NCI-H1092 treated with DMSO at 0.1 percent for 48 hours (cell line): ENCODE results near the gene PHACTR3.

Experiments
- DNase-seq: peaks from one replicate; lab custom pipeline; 2025; lab: John Stamatoyannopoulos, UW

The PHACTR3 gene

DNA sequence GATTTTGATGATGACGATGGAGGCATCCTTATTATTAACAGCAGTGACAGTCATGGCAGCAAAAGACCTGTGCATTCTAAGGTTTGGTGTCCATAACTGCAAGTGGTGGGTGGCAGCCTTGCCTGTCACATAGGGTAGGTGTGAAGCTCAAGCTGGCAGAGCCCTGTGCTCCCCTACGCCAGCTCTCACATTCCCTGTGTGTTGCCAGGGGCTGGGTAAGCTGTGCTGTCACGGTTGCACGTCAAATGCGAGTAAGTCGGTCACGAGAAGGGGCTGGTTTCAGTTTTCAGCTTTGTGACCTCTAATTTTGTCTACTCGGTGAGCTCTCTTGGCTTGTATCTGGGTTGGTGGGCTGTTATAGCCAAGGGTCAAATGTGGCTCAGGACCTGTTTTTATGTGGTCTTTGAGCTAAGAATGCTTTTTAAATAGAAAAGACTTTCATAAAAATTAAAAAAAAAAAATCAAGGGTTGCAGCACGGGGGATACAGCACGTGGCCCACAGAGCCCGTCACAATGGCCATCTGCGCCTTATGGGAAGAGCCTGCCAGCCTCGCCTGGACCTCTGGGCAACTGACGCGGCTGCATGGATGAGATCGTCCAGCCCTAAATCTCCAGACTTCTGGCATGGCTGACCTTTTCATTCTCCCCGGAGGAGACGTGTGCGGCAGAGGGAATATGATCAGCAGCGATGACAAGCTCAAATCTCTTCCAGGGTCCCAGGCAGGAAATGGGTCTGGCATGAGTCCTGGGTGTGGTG lies 148.5 kb downstream of the PHACTR3 start:
- DNase-seq, result no peak

DNA sequence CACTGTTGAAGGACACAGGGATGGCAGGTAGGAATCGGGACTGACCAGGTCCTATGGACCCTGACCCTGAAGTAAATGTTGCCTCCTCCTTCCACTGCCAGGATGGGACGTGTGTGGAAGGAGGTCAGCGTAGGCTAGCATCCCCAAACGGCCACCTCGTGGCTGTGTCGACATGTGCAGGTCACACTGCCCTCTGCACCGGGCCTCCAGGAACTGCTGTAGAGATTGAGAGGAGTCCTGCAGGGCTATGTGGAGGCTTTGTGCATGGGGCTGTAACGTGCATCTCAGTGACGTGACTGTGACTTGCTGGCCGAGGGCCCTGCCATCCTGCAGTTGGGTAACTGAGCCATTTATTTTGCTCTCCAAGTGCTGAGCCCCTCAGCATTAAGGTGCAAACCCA lies 149.5 kb downstream of the PHACTR3 start:
- no peak for DNase-seq

DNA sequence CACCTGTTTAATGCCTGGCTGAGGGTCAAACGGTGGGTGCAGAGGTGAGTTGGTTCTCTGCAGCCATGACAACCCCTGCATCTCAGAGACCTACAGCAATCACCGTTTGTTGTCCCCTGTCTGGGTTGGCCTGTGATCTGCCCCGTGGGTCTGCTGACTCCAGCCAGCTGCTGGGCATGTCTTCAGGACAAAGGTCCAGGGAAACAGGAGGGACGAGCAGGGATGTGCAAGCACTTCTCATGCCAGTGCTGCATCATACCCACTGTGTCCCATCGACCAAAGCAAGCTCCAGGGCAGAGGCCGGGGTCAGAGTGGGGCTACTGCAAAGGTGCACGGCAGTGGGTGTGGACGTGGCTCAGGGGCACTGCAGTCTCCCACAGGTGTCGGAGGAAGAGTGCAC lies 150.2 kb downstream of the PHACTR3 start:
- no peak for DNase-seq

DNA sequence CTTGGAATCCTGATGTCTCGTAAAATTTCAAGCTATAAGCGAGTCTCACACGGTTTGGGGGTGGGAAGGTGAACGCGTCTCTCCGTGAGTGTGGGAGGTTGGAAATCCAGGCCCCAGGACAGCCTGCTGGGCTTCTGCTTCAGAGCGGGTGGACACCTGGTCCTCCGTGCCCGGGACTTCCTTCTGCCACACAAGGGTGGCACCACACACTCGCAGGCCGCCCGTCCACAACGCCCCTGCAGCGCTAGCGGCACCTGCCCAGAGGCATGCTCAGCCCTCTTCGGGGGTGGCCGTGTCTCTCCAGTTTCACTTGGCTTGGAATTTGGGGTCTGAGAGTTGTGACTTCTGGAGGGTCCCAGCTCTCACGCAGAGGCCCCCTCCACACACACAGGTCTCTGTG lies 151.9 kb downstream of the PHACTR3 start:
- DNase-seq, result no peak

DNA sequence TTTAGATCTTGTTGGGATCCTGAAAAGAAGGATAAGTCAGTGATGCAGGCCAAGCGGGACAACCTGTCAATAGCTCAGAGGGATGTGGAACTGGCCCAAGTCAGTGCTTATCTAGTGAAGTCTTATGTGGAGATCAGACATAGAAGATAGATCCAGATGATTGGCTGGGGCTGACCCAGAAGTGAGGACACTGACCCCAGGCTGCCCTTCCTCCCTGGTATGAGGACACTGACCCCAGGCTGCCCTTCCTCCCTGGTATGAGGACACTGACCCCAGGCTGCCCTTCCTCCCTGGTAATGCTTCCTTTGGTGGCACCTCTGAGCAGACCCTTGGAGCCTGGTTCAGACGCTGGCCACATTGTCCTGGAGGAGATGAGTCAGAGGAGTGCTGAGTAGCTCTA lies 159.7 kb downstream of the PHACTR3 start:
- no peak for DNase-seq

DNA sequence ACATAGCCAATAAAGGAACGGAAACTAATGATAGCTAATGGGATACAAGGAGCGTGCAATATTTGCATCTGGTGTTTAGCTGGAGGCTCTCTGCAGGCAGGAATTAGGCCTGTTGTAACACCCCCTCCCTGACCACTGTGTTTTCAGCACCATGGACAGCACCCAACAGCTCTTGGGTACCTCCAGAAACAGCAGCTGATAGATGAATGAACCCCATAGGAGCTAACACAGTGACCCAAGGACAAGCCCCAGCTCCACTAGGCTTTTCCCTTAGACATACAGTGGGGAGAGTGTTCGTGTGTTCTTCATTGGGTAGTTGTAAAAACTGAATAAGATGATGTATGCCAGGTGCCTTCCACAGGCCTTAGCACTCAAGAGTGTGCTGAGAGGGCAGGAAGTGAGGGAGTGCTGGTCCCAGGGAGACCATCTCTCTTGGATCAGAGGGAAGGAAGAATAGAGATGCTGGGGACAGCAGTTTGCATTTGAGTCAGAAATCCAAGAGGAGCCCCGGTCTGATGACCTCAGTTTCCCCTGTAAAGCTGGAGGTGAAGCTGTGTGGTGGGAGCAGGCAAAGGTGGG lies 161.3 kb downstream of the PHACTR3 start:
- DNase-seq, result no peak

DNA sequence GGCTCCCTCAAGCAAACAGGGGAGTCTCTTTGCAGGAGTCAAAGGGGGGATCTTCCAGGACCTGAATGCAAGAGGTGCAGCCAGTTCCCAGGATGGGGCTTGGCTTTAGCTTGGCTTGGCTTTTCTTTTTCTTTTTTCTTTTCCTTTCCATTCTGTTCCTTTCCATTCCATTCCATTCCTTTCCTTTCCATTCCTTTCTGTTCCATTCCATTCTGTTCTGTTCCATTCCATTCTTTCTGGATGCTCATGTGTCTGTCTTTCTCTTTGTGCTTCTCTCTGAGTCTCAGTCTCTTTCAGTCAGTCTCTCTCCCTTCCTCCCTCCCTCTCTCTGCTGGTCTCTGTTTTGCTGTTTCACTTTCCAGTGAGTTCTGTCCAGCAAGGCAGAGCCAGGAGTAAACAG lies 163.3 kb downstream of the PHACTR3 start:
- no peak for DNase-seq

DNA sequence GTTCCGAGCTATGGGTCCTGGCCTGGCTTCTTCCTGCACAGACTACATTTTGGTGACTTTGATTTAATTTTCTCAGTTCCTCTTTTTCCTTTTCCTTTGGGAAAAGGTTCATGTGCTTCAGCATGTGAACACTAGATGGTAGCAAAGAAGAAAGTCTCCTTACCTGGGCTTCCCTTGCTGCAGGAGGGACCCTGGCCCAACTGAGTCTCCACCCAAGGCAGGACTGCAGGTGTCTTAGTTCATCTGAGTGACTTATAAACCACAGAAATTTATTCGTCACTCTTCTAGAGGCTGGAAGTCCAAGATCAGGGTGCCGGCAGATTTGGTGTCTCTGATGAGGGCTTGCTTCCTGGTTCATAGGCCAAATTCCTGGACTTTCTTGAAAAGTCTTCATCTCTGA lies 165.9 kb downstream of the PHACTR3 start:
- DNase-seq, result no peak

DNA sequence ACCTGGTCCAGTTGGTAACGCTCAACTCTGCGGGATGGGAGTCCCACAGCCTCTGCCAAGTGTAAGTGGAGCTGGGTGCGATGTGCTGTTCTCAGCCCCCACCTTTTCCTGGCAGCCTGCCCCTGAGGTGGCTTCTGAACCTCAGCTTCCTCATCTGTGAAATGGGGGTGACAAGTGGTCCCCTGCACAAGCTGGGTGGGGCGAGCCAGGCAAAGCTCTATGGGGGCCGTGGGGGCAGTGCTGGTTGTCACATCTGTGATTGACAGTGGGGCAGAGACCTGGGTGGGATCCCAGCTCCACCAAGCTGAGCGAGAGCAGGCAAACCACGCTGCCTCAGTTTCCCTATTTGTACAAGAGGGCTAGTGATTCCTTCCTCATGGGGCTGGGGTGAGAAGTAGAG lies 166.5 kb downstream of the PHACTR3 start:
- no peak for DNase-seq

DNA sequence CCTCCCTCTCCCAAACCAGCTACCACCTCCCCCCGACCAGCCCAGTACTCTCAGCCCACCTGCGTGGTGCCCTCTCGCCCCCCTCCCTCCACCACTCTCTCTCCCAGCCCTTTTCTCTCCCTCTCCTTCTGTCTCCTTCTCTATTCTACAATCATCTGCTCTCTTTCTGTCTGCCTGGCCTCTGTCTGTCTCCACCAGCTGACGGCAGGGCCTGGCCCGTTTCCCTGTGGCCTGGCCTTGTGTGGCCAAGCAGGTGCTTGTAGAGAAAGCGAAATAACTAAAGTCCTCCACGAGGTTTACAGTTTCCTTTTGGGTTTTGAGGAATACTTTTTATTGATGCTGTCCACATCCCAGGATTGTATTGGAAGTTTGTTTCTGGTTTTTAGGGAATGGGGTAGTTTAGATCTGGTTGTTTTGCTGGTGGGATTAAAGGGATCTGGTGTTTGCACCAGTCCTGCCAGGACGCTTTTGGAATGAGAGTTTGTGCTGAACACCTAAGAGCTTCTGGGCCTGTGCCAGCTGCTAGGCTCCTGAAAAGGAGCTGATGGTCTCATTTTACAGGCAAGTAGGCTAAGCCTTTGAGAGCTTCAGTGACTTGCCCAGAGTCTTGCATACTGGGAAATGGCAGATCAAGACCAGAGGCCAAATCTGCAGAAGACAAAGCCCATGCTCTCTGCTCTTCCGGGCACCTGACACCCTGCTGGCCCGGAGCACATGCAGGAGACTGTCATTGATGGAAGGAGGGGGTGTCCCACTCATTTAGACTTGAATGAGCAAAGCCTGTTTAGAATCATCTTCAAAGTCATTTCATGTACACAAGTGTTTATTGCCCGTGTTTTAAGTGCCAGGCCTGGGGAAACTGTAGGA lies 167.4 kb downstream of the PHACTR3 start:
- DNase-seq, result no peak

DNA sequence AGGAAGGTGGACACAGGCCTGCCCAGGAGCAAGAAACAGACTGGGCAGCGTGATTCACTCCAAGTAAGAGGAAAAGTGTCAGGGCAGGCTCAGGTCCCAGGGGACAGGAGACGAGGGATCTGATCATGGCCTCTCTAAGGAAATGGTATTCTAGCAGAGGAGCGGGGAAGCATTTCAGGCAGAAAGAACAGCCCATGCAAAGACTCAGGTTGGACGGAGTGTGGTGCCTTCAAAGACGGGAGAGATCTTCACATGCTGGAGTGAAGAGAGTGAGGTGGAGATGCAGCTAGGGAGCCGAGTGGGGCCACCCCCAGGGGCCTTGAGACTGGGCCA lies 168.0 kb downstream of the PHACTR3 start:
- no peak for DNase-seq

DNA sequence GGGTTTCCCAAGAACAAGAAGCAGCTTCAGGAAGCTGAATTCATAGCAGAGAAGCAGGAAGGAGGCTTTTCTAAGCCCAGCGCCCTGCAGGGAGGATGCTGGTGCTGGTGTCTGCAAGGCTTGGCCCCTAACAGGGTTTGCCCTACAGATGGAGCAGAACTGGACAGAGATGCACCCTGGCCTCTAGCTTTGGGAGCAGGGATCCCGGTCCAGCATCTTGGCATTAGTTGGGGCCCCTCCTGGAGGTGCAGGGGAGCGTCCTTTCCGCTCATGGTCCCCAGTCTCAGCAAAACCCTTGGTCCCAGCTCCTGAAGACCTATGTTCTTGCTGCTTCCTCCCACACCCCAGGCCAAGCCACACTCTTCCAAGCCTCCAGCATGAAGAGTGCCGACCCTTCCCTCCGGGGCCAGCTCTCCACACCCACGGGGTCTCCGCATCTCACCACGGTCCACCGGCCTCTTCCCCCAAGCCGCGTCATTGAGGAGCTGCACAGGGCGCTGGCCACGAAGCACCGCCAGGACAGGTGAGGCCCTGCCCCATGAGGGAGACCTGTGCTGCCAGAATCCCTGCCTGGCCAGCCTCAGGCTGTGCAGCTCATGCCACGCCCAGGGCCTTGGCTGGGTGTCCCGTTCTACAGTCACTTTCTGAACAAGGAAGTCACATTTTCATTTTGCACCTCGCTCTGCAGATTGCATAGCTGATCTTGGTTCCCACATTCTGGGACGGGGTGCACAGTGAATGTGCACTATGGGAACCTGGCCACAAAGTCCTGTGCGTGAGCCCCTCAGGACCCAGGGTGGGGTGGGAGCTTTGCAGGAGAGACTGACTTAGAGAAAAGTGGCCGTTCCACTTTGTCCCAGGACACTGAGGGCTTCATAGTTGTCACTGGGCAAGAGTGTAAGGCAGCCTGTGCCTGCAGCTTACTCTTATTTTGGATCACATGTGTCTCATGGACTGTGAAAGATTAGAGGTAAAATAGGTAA lies 168.9 kb downstream of the PHACTR3 start:
- no peak for DNase-seq

DNA sequence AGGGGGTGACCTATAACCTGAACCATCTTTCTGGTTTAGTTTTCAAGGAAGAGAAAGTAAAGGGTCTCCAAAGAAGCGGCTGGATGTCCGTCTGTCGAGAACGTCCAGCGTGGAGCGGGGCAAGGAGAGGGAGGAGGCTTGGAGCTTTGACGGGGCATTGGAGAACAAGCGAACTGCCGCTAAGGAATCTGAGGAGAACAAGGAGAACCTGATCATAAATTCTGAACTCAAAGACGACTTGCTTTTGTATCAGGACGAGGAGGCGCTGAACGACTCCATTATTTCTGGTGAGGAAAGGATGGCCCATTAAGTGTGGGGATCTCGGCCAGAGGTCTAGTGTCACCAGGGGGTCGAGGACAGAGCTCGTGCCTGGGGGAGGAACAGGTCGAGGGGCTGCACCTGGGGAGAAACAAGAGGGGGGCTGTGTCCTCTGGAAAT lies 169.9 kb downstream of the PHACTR3 start:
- no peak for DNase-seq

DNA sequence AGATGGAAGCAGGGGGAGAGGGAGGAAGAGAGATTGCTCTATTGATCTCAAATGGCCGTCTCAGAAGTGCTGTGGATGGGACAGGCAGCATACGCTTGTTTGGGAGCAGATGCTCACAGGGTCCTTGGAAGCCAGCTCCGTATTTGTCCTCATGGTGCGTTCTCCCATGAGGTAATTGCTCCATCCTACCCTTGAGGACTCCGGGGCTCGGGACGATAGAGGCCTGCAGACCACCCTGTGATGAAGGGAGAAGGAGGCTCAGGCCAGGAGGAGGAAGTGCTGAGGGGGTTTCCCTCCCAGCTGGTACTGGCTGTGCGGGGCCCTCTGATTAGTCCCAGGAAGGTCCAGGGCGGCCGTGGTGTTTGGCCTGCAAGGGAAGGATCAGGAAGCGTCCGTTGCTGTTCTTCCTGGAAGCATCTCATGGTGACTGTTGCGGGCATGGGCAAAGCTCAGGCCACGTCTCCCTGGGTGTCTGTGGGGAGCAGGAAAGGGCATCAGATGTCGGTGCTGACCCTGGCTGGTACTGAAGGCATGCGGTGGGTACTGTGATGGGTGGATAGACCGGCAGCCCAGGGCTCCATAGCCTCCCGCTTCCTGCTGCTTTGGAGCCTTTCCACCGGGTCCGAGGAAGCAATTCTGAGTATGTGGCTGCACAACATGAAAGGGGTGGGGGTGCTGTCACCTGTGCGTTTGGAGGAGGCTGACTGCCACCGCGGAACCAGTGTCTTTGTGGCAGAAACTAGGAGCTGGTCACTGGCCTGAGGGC lies 170.8 kb downstream of the PHACTR3 start:
- no peak for DNase-seq

DNA sequence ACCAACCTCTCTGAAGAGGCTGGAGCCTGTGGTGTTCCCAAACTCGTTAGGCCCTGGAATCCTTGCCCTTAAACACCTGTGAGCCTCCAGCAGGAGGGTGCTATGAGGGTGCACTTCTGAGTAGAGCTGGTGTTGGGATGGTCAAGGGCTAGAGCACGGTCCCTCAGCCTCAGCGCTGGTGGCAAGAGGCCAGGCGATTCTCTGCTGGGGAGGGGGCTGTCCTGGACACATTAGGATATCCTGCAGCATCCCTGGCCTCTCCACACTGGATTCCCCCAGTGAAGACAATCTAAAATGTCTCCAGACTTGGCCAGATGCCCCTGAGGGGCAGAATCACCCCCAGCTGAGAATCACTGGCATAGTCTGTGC lies 171.3 kb downstream of the PHACTR3 start:
- no peak for DNase-seq

DNA sequence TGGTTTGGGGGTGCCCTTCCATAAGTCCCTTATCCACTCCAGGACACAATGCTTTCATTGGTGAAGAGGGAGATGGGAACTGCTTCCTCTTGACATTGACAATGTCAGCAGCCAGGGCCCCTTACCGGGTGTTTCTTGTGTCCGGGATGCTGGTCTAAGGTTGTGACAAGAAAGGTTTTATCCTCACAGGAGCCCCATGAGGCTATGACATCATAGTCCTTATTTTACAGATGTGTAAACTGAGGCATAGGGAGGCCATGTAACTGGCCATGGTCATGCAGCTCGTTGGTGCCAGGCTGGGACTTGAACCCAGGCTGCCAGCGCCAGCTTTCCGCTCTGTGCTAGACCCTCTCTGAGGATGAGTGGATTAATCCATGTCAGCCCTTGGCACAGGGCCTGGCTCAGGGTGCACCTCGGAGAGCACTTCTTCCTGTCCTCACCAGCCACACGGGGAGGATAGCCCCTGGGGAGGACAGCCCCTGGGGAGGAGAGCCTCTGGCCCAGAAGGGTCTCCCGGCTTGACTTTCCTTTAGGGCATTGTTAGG lies 171.8 kb downstream of the PHACTR3 start:
- DNase-seq, result no peak

DNA sequence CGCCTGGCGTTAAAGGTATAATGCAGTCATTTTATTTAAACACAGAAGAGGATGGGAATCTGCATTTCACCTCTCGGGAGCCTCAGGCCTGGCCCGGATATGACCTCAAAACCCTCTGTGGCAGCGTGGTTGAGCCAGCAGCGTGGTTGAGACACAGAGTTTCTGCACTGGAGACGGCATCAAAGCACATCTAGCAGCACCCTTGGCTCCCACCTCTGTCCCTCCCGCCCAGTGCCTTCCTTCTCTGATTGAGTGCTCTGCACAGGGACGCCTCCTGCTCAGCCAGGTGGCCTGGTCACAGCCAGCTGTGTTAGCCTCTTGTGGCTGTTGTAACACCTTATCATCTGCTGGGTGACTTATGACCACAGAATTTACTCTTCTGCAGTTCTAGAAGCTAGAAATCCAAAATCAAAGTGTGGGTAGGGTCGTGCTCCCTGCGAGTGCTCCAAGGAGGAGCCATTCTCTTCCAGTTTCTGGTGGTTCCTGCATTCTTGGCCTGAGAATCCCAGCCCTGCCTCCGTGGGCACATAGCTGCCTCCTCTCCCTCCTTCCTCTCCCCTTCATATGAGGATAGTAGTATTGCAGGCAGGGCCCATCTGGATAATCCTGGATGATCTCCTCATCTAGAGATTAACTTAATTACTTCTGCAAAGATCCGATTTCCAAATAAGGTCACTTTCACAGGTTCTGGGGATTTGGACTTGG lies 172.4 kb downstream of the PHACTR3 start:
- no peak for DNase-seq

DNA sequence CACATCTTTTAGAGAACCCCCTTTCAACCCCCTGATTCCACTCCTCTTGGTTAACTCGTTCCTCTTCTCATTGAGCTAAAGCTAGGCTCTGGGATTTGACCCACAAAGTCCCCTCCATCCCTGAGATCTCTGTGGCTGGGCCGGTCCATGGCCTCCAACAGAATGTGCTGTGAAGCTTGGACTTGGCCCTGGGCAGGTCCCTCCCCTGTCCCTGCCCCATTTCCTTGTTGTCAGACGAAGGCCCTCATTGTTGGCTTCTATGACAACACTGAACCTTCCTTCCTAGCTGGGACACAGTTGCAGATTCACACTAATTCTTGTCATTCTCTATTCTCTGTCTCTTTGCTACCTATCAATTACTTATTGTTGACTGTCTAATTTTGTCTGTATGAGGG lies 173.0 kb downstream of the PHACTR3 start:
- DNase-seq, result no peak

DNA sequence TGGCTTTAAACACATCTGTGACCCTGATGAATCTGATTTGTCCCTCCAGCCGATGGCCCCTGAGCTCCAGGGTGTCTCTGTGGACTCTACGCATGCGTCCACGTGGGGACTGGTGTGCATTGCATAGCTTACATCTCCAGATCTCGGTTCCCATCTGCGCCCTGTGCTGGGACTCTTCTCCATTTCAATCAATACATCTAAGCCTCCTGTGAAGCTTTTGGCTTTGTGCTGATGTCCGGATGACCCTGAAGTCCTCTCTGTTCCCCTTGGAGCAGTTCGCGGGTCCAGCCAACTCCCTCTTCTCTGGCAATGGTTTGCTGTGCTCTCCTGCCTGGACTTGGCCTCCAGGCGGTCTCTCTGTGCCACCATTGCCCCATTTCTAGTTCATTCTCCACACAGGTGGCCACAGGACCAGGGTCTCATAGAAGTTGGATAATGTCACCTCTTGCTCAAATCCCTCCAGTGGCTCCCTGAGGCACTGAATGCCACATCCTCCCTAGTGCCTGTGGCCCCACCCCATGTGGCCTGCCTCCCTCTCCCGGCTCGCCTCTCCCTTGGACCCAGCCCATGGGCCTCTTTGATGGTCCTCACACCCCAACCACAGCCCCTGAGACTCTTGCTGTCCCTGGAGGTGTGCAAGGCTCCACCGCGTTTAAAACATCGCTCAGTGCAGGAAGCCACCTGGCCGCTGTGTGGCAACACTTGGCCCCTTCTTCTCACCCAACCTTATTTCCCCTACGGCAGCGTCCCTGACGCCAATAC lies 173.7 kb downstream of the PHACTR3 start:
- DNase-seq, result no peak
